GM23248 (cell line): ENCODE results near the gene GJA4.

Experiments used
- EZH2 ChIP-seq: fragments of 200-600 bp; sonication (generic); IDR thresholded peaks from 2 replicates; pipeline ENCODE4 v1.6.1; 2018; ENCODE audit warnings: antibody characterized with exemption, mild to moderate bottlenecking; ENCODE audit not compliant: insufficient read depth, poor library complexity, severe bottlenecking
- EZH2phosphoT487 ChIP-seq: fragments of 200-600 bp; sonication (generic); IDR thresholded peaks from 2 replicates; pipeline ENCODE4 v1.6.1; 2018; ENCODE audit warnings: antibody characterized with exemption, moderate library complexity, mild to moderate bottlenecking, low read depth; ENCODE audit not compliant: insufficient read depth

- TF ChIP-seq EZH2 (no peak), EZH2phosphoT487 (no peak)
These were observed 46.7 kb upstream of the GJA4 start for GRCh38 chr1:34746101-34746500.
